Measurements from ENCODE around the gene C2CD4B. TPM values are rescaled to one million over a fixed set of nuclear protein-coding genes. Genes with fewer than 3 reads are reported as not detected.

The C2CD4B gene
- polyA plus RNA-seq (ENCODE audit: insufficient read length in 4 of 4): under 1 TPM; 0.65 to 0.84 (median 0.81) TPM

DNA sequence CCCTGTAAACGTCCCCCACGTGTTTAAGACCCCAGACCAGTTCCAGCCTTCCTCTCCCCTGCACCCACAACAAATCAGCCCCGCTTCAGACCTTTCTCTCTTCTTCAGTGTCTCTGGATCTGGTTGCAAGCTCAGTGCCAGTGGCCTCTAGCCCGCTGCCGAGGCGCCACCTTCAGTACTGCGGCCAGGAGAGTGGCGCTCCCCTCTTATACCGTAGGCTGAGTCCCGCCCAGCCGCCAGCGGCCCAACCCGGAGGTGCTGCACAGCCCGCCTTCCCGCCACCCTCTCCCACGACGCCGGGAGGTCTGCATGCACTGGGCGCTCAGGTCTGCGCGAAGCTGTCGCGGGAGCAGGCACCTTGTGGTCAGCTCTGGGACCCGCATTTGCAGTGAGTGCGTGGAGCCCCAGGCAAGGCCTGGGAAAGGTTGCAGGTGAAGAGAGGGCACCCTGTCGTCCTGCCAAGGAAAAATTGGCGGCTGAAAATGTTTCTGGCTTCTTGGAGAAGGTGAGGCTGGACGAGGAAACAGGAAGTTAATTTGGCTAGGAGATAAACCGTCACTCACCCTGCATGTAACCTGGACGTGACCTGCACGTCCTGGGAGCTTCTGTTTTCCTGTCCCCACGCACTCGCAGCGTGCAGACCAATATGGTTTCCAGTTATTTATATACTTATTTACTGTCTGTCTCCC is at the start of gene C2CD4B:
TSS of gene C2CD4B (minus strand) at position 182 of the 689 bp plus-strand sequence. CDS start 301 bp downstream, outside the sequence.
- peak in 1 of 4 donors; percentile 26 for DNase-seq (ENCODE audit: low read depth in 4 of 4, low spot score in 2 of 4)

DNA sequence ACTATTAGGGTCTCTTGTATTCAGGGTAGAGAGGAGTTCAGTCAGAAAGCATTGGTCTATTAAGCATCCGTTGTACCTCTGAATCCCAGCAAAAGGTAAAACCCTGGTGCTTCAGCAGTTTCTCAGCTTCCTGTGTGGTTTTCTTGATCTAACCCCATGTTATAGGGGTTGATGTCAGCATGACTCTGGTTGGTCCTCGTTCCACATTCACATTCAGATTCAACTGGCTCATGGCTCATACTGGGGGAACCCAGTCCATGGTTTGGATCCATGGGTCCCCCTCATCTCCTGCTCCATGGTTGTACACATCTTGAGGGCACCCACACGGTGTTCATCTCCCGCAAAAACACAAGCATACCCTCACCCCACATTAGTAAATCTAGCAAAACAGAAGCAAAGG is 47.7 kb upstream of the C2CD4B start:
- DNase-seq (ENCODE audit: low read depth in 4 of 4, low spot score in 2 of 4): no peak

DNA sequence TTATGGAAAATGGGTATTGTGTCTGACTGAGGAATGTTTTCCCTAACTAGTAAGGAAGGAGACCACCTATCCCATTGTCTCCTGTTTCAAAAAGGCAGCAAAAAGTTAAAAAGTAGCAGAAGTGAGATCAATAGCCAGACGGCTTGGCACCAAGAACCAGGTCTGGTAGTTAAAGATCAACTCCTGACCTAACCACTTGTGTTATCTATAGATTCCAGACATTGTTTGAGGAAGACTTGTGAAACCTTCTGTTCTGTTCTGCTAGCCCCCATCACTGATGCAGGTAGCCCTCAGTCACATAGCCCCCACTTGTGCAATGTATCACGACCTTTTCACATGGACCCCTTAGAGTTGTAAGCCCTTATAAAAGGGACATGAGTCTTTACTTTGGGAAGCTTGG is 46.3 kb upstream of the C2CD4B start:
- no peak for DNase-seq (ENCODE audit: low read depth in 4 of 4, low spot score in 2 of 4)

DNA sequence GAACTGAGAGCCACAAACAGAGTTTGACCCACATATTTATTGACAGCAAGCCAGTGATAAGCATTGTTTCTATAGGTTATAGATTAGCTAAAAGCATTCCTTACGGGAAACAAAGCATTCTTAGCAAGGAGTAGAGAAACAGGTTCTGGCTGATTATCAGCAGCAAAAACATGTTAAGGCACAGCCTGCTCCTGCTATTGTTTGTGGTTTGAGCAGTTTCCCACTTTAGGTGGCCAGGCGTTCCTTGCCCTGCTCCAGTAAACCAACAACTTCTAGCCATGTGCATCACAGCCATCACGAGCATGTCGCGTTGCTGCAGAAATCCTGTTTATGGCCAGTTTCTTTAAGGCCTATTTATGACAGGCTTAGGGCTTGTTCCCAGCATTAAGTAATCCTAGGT is 44.7 kb upstream of the C2CD4B start:
- no peak for DNase-seq (ENCODE audit: low read depth in 4 of 4, low spot score in 2 of 4)

DNA sequence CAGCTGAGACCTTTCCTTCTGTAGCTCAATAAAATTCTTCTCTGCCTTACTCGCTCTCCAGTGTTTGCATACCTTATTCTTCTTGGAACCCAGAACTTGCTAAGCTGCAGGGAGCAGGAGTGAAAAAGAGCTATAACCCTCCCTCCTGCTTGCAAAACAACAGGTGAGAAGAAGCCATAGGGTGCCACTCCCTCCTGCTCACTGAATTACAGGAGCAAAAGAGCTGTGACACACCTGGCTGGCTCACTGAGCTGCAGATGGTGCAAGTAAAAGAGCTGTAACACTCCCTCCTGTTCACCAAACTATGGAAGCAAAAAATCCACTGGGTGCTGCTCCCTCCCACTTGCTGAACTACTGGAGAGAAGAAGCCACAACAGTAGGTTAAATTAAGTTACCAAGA is 44.2 kb upstream of the C2CD4B start:
- no peak for DNase-seq (ENCODE audit: low read depth in 4 of 4, low spot score in 2 of 4)

- DNase-seq (ENCODE audit: low read depth in 4 of 4, low spot score in 2 of 4): no peak
These were observed 43.8 kb upstream of the C2CD4B start for GRCh38 chr15:62208884-62209283.

- DNase-seq (ENCODE audit: low read depth in 4 of 4, low spot score in 2 of 4): no peak
These were observed 43.3 kb upstream of the C2CD4B start for GRCh38 chr15:62208367-62208766.

DNA sequence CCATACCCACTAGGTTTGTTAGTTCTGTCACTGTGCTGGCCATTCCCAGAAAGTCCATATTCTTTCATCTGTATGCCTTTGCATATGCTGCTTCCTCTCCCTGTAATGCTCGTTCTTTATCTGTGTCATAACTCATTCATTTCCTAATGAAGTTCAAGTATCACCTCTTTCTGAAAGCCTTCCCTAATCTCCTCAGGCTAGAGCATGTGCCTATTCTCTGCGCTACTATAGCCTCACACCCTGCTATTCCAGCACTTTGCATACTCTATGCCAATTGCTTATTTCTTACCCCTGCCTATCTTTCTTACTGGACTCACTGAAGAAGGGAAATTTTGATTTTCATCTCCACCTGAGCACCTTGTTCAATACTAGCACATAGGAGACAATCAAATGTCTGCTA is 25.6 kb upstream of the C2CD4B start:
- DNase-seq (ENCODE audit: low read depth in 4 of 4, low spot score in 2 of 4): no peak

- no peak for DNase-seq (ENCODE audit: low read depth in 4 of 4, low spot score in 2 of 4)
These were observed 25.2 kb upstream of the C2CD4B start for GRCh38 chr15:62190274-62190673.

DNA sequence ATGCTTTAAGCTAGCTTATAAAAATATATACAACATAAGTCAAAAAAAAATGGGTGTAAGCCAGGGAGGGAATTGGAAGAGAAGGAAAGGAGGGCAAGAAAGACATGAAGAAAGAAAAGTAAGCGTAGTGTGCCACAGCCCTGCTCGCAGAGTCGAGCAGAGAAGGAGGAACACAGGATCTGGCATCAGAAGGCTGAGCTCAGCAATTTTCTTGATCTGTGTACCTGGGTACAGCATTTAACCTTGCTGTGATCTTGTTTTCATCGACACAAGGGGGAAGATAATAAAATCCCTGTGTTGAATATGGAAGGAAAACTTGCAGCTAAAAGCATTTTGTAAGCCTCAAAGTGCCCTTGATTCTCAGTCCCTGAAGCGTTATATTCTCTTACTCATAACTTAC is 23.7 kb upstream of the C2CD4B start:
- DNase-seq (ENCODE audit: low read depth in 4 of 4, low spot score in 2 of 4): no peak

DNA sequence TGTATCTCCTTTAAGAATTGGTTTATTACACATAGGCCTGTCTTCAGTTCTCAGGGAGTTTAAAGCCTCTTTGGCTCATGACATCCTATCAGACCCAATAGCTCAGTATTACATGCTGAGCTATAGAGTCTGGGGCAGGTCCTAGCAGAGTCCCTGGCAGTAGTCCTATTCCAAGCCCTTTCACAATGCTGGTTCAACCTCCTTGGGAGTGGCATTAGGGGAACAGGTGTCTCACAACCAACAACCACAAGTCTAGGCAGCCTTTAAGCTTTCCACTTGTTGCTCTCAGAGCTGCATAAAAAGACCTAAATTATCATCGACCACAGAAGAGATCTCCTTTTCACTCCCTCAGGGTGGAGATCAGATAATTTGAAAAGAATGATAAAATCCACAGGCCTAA is 22.8 kb upstream of the C2CD4B start:
- no peak for DNase-seq (ENCODE audit: low read depth in 4 of 4, low spot score in 2 of 4)

DNA sequence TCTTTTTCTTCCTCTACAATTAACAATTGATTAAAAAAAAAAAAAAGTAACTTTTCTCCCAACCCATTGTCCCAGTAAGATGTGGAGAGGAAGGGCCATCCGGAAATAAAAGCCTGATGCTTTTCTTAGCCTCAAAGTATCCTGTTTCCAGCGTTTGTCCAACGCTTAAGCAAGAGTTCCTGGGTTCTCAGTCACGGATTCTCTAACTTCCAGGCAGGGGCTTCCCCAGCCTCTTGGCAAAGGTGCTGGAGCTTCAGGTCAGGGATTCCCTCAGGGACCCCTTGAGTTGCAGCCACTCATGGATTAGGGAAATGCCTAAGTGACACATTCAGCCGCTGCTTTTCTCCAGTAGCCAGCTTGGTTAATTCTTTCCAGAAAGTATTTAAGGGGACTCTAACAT is 22.3 kb upstream of the C2CD4B start:
- DNase-seq (ENCODE audit: low read depth in 4 of 4, low spot score in 2 of 4): no peak

GRCh38 chr15:62186578-62186977 is 21.5 kb upstream of the C2CD4B start:
- no peak for DNase-seq (ENCODE audit: low read depth in 4 of 4, low spot score in 2 of 4)

- DNase-seq (ENCODE audit: low read depth in 4 of 4, low spot score in 2 of 4): no peak
These were observed 18.0 kb upstream of the C2CD4B start for GRCh38 chr15:62183130-62183529.

GRCh38 chr15:62173215-62173614 is 8.1 kb upstream of the C2CD4B start:
- no peak for DNase-seq (ENCODE audit: low read depth in 4 of 4, low spot score in 2 of 4)

- DNase-seq (ENCODE audit: low read depth in 4 of 4, low spot score in 2 of 4): no peak
These were observed 6.8 kb upstream of the C2CD4B start for GRCh38 chr15:62171882-62172281.

GRCh38 chr15:62165793-62166375 is 799 bp upstream of the C2CD4B start:
- peak in 1 of 4 donors; percentile 11 for DNase-seq (ENCODE audit: low read depth in 4 of 4, low spot score in 2 of 4)

DNA sequence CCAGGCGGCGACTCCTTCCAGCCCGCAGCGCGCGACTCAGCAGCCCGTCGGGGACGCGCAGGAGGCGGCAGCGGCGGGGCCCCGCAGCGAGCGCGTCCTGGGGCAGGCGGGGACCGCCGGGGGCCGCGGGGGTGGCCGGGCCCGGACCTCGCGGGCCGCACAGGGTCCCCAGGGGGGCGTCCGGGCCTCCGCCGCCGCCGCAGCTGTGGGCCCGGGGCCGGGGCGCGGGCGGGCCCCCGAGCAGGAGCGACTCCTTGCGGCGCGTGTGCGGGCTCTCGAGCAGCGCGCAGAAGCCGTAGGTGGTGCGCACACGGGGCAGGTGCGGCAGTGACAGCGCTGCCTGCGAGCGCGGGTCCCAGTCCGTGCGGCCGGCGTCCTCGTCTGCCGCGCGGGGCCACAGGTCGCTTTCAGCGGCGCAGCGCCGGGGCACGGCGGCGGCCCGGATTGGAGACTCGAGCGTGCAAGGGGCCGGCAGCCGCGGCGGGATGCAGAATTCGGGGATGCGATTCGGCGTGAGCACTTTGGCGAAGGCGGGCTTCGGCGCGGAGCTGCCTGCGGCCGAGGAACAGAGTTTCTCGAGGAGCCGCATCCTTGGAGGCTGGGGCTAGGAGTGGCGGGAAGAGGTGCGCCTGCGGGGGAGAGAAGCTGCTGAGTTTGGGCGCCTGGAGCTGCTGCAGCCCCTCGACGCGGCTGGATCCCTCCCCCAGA is 535 bp downstream of the C2CD4B start:
- peak in 1 of 4 donors; percentile 11 for DNase-seq (ENCODE audit: low read depth in 4 of 4, low spot score in 2 of 4)

DNA sequence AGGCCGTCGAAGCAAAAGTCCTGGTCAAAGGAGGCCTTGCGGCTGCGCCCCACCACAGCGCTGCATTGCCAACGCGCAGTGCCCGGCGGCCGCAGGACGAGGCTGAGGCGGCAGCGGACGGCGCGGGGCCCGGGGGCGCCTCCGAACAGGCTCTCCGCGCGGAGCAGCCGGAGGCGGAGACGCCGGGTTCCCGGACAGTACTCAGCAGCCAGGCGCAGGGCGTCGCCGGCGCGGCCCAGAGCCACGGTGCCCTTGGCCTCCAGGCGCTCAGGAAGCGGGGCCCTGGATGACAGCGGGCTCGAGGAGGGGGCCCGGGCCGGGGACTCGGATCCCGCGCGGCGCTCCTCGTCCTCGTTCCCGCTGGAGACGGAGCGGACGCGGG is 1.1 kb downstream of the C2CD4B start:
- DNase-seq (ENCODE audit: low read depth in 4 of 4, low spot score in 2 of 4): peak in 1 of 4 donors; percentile 14

DNA sequence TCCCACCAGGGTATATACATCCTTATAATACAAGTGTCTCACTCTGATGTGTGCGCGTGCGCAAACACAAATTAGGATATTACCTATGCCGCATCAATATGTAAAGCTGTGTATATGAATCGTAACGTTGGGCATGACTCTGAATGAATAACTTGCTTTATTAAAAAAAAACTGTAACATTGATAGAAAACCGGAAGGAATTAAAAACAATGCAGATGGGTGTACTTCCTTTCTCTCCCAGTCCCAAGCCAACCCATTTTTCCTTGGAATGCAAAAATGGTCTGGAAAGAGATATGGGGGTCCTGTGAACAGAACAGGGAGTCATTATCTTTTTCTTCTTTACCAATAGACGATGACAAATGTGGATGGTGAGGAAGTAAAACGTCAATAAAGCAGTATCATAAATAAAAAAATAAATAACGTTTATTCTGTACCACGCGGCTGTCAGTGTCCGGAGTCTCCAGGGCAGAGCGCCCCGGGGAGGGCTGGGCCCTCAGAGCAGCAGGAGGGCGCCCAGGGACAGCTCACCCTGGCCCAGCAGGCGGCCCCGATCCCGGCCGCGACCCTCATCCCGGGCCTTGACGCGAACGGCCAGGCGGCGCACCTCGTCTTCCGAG is 1.6 kb downstream of the C2CD4B start:
- no peak for DNase-seq (ENCODE audit: low read depth in 4 of 4, low spot score in 2 of 4)

GRCh38 chr15:62153228-62153627 is 11.9 kb downstream of the C2CD4B start:
- no peak for DNase-seq (ENCODE audit: low read depth in 4 of 4, low spot score in 2 of 4)
